Measurements from ENCODE around the gene PBX3. TPM values are rescaled to one million over a fixed set of nuclear protein-coding genes. Genes with fewer than 3 reads are reported as not detected.

The PBX3 gene
- total RNA-seq, 1 donor from 2014 or later, result 71.6 TPM

- no peaks in the 10 kb centered on the region for H3K27me3 Mint-ChIP-seq (ENCODE audit: low read depth)
- no peaks in the 10 kb centered on the region for H3K36me3 Mint-ChIP-seq (ENCODE audit: low read depth)
- no peaks in the 10 kb centered on the region for H3K9me3 Mint-ChIP-seq
- DNase-seq (ENCODE audit: low read depth, low spot score), result no peak
- no peaks in the 10 kb centered on the region for H3K4me1 Mint-ChIP-seq
- no peak overlapping the region for H3K4me3 Mint-ChIP-seq
- H3K27ac Mint-ChIP-seq (ENCODE audit: unreplicated experiment), result no peak overlapping the region
- TF ChIP-seq, protein P1, sequence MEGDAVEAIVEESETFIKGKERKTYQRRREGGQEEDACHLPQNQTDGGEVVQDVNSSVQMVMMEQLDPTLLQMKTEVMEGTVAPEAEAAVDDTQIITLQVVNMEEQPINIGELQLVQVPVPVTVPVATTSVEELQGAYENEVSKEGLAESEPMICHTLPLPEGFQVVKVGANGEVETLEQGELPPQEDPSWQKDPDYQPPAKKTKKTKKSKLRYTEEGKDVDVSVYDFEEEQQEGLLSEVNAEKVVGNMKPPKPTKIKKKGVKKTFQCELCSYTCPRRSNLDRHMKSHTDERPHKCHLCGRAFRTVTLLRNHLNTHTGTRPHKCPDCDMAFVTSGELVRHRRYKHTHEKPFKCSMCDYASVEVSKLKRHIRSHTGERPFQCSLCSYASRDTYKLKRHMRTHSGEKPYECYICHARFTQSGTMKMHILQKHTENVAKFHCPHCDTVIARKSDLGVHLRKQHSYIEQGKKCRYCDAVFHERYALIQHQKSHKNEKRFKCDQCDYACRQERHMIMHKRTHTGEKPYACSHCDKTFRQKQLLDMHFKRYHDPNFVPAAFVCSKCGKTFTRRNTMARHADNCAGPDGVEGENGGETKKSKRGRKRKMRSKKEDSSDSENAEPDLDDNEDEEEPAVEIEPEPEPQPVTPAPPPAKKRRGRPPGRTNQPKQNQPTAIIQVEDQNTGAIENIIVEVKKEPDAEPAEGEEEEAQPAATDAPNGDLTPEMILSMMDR (conservative IDR thresholded peaks at IDR 0.05), result no peak
These were observed 268.3 kb downstream of the PBX3 start for GRCh38 chr9:126015424-126015823.

DNA sequence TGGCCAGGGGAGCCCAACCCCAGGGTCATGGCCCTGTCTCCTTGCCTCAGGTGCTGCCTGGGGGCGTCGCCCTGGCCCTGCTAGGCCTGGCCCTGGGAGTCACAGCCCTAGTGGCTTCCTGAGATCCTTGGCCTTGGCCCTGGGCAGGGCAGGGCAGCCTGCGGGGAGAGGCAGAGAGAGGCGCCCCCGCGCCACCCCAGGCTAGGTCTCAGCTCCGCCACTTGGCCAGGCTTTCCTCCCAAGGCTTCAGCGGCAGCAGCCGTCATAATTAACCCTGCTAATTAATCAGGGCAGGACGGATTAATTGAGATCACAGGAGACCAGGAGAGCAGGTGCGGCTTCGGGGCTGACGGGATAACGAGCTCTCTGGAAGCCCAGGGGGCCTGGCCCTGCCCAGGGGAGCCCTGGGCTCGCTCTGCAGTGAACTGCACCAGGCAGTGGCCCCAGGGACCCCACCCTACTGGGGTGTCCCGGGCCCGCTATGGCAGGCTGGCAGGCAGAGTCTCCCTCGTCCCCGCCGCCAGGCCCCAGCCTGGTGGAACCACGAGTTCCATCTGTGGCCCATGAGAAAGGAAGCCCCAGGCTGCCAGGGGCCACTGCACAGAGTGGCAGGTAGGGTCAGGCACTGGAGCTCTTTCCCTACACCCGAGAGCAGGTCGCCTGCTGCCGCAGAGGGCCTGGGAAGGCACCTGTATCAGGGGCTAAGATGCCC is 269.6 kb downstream of the PBX3 start:
- DNase-seq (ENCODE audit: low read depth, low spot score), result no peak
- TF ChIP-seq, protein P1 (conservative IDR thresholded peaks at IDR 0.05), result no peak
- Mint-ChIP-seq H3K27ac (ENCODE audit: unreplicated experiment) (no peak overlapping the region), H3K4me3 (no peak overlapping the region), H3K9me3 (no peaks in the 10 kb centered on the region), H3K27me3 (ENCODE audit: low read depth) (no peaks in the 10 kb centered on the region), H3K4me1 (no peaks in the 10 kb centered on the region), H3K36me3 (ENCODE audit: low read depth) (no peaks in the 10 kb centered on the region)

Other genes with a start within 250 kb of the PBX3 start
- 63.4 and 74.3 TPM in 2 replicates for gene MAPKAP1, start 40.2 kb upstream of the PBX3 start, total RNA-seq